Pancreas (tissue), 10 donors: Measurements from ENCODE around the gene FAM13B. TPM values are rescaled to one million over a fixed set of nuclear protein-coding genes. Genes with fewer than 3 reads are reported as not detected.
A peak's percentile ranks its signal among the peaks of the same experiment; 100 is the strongest.
"Not testable (repeated sequence)": the region's sequence is repeated elsewhere in the genome, so short reads cannot be mapped to it uniquely, and the experiment has no call there.

ENCODE experiments used
- ATAC-seq, 4 donors: fragments of 200-7000 bp; cut with Tn5 transposase; one replicate each; pipeline versions ENCODE4 v1.8.0 to v1.9.1; 2020; ENCODE audit warnings: mild to moderate bottlenecking in 4 of 4, moderate library complexity in 4 of 4
- DNase-seq, 6 donors: peaks; one replicate each; pipeline ENCODE4 v3.0.0-alpha.2; 2020
- FAIRE-seq: peaks from 2 replicates; lab custom pipeline; 2012; peaks lifted over from hg19 to GRCh38; lab: Jason Lieb, UNC
- H3K27ac ChIP-seq, 4 donors: fragments of 200-600 bp; sonication (generic); 1 replicate in 3 of 4; 2 replicates in 1 of 4; pipeline versions ENCODE4 v1.5.0 to v1.8.0; 2020
- H3K27me3 ChIP-seq, 4 donors: fragments of 200-600 bp; one replicate each; pipeline ENCODE4 v1.8.0; 2021
- H3K36me3 ChIP-seq, 3 donors: fragments of 200-600 bp; sonication (generic) in 1 of 3; one replicate each; pipeline versions ENCODE4 v1.5.0 to v1.8.0; 2020 to 2021
- H3K4me1 ChIP-seq, 3 donors: fragments of 200-600 bp; one replicate each; pipeline ENCODE4 v1.8.0; 2021
- H3K4me3 ChIP-seq, 4 donors: fragments of 200-600 bp; sonication (generic) in 2 of 4; one replicate each; pipeline versions ENCODE4 v1.5.0 to v1.8.0; 2020 to 2021
- H3K9me3 ChIP-seq, 4 donors: fragments of 200-600 bp; one replicate each; pipeline ENCODE4 v1.8.0; 2021
- WGBS, 2 donors: extraction: QIAGEN DNeasy Blood & Tissue Kit; methylation state at CpG; one replicate each; pipeline ENCODE4 v1.1.7; 2013; 5-methylcytosine and 5-hydroxymethylcytosine counted together
- intact Hi-C, 3 donors: fragments of 100-400 bp; cut with DNase I; formaldehyde crosslinking; loops; one replicate each; pipeline versions ENCODE4 v1.11.1 to v1.14.2; 2022
- polyA plus RNA-seq, 2 donors: library from polyadenylated mRNA; stranded (reverse); fragments of 200-250 nt; gene quantifications; one replicate each; pipeline ENCODE4 v1.2.3, GENCODE V29; 2013
- total RNA-seq, 6 donors: library from RNA; stranded (reverse); fragmentation: NEBNext Ultra II Directional in 4 of 6; extraction: Animal tissue kit (Norgen Biotek cat#: 25700) in 4 of 6; gene quantifications; one replicate each; pipeline versions ENCODE4 v1.2.1 to v1.2.4, GENCODE V29; 2021 to 2023
- TF ChIP-seq, protein P1 (sequence below), 4 donors: fragments of 200-600 bp; sonication (generic) in 3 of 4; IDR thresholded peaks; one replicate each; pipeline versions ENCODE4 v1.5.0 to v1.8.0; 2021; ENCODE audit warnings: antibody characterized with exemption in 4 of 4
- donor health status: healthy with polysubstance abuse.
- donor health status: DM: no; HTN: no; CAD: no; lungs with moderate emphysema.
- donor health status: DM: no; HTN: no; CAD: no.
- donor health status: control.
- donor health status: control.
- donor health status: Bipolar disorder and iron deficiency.
- donor health status: DM: yes; HTN: yes; CAD: no.
- donor health status: DM: no; HTN: no; CAD: no.
- donor health status: DM: no; HTN: no; CAD: no.
- donor health status: DM: yes; HTN: yes; CAD: no.

Gene FAM13B
- 10 to 100 TPM in 5 of 6 donors, 1 to 10 TPM in 1; 9.6 to 17.8 (median 12.2) TPM for total RNA-seq
- 1 to 10 TPM; 5.6 to 9.3 TPM for polyA plus RNA-seq

DNA sequence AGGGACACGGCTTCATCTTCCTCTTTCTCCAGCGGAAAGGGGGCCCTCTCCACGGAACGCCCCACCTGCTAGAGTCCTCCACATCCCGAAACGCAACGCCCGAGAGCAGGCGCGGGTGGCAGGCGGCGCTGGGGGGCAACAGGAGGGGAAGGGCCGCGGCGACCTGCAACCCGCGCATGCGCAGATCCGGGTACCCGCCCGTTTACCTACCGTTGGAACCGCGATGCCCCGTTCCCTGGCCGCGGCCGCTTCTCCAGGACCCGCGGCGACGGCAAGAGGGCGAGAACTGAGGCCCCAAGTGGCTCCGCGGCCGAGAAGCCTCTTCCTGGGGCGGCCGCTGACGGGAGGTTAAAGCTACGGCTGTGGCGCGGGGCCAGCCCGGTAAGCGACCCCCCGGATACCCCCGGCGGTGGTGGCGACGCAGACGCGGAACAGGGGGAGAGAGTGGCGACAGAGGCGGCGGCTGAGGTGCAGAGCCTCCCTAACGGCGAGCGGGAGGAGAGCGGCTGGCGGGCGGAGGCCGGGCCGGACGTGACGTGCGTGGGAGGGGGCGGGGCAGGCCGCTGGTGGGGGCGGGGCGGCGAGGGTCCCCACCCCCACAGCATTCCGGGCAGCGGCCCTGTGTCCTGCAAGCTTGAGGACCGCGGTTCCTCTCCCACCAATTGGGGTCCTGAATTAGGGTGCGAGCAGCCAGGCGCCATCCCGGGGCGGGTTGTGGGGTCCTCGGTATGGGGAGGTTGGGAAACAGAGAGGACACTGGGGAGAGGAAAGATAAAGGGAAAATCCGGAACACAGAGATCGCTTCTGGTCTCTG is at the start of gene FAM13B:
TSS of gene FAM13B (minus strand) at position 508 of the 814 bp plus-strand sequence. CDS start 13,968 bp downstream, outside the sequence.
- DNase-seq (peak; percentile 70 to 93 (median 82)), ATAC-seq (peak; percentile 92 to 98 (median 94)), FAIRE-seq (no peak)
- Histone ChIP-seq H3K36me3 (no peaks in the 10 kb centered on the region), H3K4me3 (peak within 1 kb of the TSS; percentile 76 to 100 (median 85)), H3K27me3 (no peaks in the 10 kb centered on the region), H3K9me3 (no peaks in the 10 kb centered on the region), H3K27ac (peak within 1 kb of the TSS; percentile 97 to 99 (median 98)), H3K4me1 (peaks cover 10% of the 10 kb centered on the region in 3 donors)
- intact Hi-C loops: no loop called here
- TF ChIP-seq, protein P1, sequence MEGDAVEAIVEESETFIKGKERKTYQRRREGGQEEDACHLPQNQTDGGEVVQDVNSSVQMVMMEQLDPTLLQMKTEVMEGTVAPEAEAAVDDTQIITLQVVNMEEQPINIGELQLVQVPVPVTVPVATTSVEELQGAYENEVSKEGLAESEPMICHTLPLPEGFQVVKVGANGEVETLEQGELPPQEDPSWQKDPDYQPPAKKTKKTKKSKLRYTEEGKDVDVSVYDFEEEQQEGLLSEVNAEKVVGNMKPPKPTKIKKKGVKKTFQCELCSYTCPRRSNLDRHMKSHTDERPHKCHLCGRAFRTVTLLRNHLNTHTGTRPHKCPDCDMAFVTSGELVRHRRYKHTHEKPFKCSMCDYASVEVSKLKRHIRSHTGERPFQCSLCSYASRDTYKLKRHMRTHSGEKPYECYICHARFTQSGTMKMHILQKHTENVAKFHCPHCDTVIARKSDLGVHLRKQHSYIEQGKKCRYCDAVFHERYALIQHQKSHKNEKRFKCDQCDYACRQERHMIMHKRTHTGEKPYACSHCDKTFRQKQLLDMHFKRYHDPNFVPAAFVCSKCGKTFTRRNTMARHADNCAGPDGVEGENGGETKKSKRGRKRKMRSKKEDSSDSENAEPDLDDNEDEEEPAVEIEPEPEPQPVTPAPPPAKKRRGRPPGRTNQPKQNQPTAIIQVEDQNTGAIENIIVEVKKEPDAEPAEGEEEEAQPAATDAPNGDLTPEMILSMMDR (IDR thresholded peaks at IDR 0.05): no peak
- 0% methylated on average over 70 to 81 of the region's 81 CpGs for WGBS, 2 donors

DNA sequence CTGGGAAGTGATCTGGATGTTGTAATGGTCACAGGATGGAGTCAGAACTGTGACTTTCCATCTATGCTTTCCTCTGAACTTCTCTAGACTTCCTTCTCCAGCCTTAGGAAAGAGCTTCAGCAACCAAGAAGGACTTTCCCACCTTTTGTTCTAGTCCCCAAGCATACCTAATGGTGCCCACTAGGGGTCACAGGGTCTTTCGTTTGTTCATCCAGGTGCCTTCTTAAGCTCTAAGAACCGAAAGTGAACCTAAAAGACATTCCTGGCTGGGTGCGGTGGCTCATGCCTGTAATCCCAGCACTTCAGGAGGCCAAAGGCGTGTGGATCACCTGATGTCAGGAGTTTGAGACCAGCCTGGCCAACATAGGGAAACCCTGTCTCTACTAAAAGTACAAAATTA is 49.2 kb upstream of the FAM13B start:
- no peaks in the 10 kb centered on the region for H3K9me3 ChIP-seq
- no peak for FAIRE-seq
- WGBS, 2 donors: 82 to 85% methylated on average over 4 of the region's 4 CpGs

DNA sequence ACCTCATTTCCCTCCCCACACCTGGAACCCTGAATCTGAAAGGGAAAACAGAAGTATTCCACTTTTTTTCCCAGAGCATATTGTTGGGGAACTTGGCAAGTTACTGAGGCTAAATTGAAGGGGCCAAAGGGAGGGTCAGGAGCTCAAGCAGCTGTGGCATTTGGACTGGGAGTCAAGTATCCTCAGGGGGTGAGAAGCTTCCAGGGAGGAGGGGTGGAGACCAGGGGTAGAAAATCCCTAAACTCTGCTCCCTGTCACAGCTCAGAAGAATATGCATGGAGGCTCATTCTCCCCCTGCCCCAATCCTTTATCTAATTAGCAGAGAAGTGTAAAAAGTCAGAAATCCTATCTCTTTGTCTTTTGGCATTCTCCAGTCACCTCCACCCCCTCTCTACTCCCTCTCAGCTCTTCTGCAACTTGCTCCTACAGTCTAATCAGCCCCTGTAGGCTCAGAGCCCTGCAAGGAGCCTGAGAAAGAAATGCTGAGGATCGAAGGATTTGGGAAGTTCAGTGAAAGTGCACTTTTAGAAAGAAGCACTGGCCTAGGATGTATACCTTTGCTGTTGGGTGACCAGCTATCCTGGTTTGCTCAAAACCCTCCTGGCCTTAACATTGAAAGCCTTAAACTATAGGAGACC is 45.2 kb upstream of the FAM13B start:
- Histone ChIP-seq H3K4me1 (no peaks in the 10 kb centered on the region), H3K4me3 (no peak overlapping the region), H3K27ac (no peak overlapping the region), H3K27me3 (no peaks in the 10 kb centered on the region), H3K36me3 (no peaks in the 10 kb centered on the region), H3K9me3 (no peaks in the 10 kb centered on the region)
- no peak for FAIRE-seq
- TF ChIP-seq, protein P1 (IDR thresholded peaks at IDR 0.05): no peak
- ATAC-seq: no peak
- no peak for DNase-seq
- intact Hi-C loops: loop anchor here in 2 of 3 donors (10.0 kb wide), 1 partner anchor 57 kb away; the partner anchor contains the start of gene NME5 (in 2 of the 2)
- 24 to 25% methylated on average over 1 of the region's 1 CpG for WGBS, 2 donors

More for the DNA sequence above, 49.2 kb upstream of the FAM13B start:
- Histone ChIP-seq H3K36me3 (no peaks in the 10 kb centered on the region), H3K4me3 (no peak overlapping the region), H3K4me1 (no peaks in the 10 kb centered on the region), H3K27me3 (no peaks in the 10 kb centered on the region), H3K27ac (no peak overlapping the region)
- ATAC-seq (no peak), DNase-seq (no peak)
- intact Hi-C loops: no loop called here
- TF ChIP-seq, protein P1 (IDR thresholded peaks at IDR 0.05): no peak

DNA sequence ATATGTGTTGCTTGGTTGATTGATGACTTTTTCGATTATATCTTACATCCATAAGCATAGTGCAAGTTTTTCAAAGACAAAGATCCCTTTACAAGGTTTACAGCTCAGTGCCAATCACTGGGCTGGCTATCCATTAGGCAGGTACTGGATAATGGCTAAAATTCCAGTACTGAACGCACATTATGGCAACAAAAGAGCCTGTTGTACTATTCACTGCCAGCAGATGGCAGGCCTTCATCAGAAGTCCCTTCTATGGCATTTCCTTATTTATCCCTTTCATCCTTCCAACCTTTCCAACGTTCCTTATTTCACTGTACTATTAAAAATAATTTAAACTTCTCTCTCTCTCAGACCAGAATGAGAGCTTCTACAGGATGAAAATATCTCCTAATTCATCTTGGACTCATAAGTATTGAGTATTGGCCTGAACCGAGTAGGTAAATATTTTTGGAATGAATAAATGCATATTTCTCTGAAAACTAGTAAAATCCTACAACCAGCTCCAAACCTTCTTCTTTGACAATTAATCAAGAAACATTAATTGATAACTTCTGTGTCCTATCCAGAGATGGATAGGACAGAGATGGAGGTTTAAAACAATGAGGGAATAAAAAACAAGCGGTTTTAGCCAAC is 44.3 kb upstream of the FAM13B start:
- Histone ChIP-seq H3K27ac (no peak overlapping the region), H3K27me3 (no peaks in the 10 kb centered on the region), H3K4me1 (no peaks in the 10 kb centered on the region), H3K36me3 (no peaks in the 10 kb centered on the region), H3K4me3 (no peak overlapping the region), H3K9me3 (no peaks in the 10 kb centered on the region)
- intact Hi-C loops: loop anchor here in 2 of 3 donors (10.0 kb wide), 1 partner anchor 58 kb away; the partner anchor contains the start of gene NME5 (in 2 of the 2)
- peak; percentile 66 to 91 (median 90) for ATAC-seq
- peak in 5 of 6 donors; percentile 22 to 69 (median 43) for DNase-seq
- peak; percentile 79 for FAIRE-seq
- WGBS, 2 donors: 30 to 33% methylated on average over 5 of the region's 5 CpGs
- TF ChIP-seq, protein P1 (IDR thresholded peaks at IDR 0.05): peak; percentile 48 to 80 (median 68)

DNA sequence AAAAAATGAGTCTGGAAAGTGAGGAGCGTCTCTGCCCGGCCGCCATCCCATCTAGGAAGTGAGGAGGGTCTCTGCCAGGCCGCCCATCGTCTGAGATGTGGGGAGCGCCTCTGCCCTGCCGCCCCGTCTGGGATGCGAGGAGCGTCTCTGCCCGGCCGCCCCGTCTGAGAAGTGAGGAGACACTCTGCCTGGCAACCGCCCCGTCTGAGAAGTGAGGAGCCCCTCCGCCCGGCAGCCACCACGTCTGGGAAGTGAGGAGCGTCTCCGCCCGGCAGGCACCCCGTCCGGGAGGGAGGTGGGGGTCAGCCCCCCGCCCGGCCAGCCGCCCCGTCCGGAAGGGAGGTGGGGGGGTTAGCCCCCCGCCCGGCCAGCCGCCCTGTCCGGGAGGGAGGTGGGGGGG is 37.1 kb upstream of the FAM13B start:
- H3K4me1 ChIP-seq, H3K27me3 ChIP-seq, H3K36me3 ChIP-seq, FAIRE-seq, H3K4me3 ChIP-seq, H3K27ac ChIP-seq, DNase-seq, H3K9me3 ChIP-seq, ATAC-seq: not testable (repeated sequence)
- WGBS, 2 donors: 82 to 90% methylated on average over 5 to 32 of the region's 32 CpGs
- intact Hi-C loops: loop anchor here in 2 of 3 donors (10.0 kb wide), 1 partner anchor 65 kb away; the partner anchor contains the start of gene NME5 (in 2 of the 2)
